ENCODE data around the gene DPAGT1. TPM values are rescaled to one million over a fixed set of nuclear protein-coding genes. Genes with fewer than 3 reads are reported as not detected.

The DPAGT1 gene
- total RNA-seq, 2 donors from 2014 or later: 49.4 to 51.9 TPM

DNA sequence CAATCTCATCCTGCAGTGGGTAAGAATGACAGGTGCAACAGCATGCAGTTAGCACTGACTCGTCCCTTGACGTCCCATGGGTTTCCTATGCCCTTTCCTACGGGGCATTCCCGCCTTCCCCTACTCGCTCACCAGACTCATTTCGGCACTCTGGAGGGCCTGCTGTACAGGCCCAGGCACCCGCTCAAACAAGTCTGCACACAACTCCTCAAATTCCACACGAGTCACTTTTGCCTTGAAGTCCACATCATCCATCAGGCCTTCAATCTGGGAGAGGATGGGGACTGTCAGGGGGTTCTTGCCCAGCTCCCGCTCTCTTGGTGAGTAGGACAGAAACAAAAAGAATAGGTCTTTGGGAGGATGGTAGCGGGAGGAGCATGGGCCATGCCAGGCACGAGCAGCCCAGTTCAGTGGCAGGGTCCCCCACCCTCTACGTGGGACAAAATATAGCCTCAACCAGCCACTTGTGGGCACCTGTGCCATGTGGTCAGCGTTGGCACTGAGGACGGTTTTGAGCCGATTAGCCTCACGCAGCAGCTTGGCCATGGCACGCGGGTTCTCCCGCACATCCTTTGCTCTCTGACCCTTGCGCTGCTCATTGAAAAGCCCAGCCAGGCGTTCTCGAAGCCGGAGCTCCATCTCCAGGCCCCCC is 49.4 kb downstream of the DPAGT1 start:
- Histone ChIP-seq H3K27ac (ENCODE audit: low read depth, low read length) (no peak overlapping the region), H3K9ac (ENCODE audit: extremely low read depth, low read length, poor library complexity, severe bottlenecking) (no peak overlapping the region), H3K4me3 (ENCODE audit: low read length) (no peak overlapping the region), H3K4me1 (ENCODE audit: control insufficient read depth, insufficient read depth, low read length) (no peaks in the 10 kb centered on the region), H3K27me3 (ENCODE audit: control insufficient read depth, insufficient read depth, low read length, poor library complexity, severe bottlenecking) (no peaks in the 10 kb centered on the region), H3K9me3 (ENCODE audit: control insufficient read depth, low read length) (no peaks in the 10 kb centered on the region), H3K36me3 (ENCODE audit: control insufficient read depth, insufficient read depth, low read length) (peaks cover 84% of the 10 kb centered on the region)
- no peak for DNase-seq
- H3K27me3 Mint-ChIP-seq (ENCODE audit: insufficient read depth): no peaks in the 10 kb centered on the region
- no peaks in the 10 kb centered on the region for H3K9me3 Mint-ChIP-seq
- no peak overlapping the region for H3K4me3 Mint-ChIP-seq
- TF ChIP-seq, protein P1, sequence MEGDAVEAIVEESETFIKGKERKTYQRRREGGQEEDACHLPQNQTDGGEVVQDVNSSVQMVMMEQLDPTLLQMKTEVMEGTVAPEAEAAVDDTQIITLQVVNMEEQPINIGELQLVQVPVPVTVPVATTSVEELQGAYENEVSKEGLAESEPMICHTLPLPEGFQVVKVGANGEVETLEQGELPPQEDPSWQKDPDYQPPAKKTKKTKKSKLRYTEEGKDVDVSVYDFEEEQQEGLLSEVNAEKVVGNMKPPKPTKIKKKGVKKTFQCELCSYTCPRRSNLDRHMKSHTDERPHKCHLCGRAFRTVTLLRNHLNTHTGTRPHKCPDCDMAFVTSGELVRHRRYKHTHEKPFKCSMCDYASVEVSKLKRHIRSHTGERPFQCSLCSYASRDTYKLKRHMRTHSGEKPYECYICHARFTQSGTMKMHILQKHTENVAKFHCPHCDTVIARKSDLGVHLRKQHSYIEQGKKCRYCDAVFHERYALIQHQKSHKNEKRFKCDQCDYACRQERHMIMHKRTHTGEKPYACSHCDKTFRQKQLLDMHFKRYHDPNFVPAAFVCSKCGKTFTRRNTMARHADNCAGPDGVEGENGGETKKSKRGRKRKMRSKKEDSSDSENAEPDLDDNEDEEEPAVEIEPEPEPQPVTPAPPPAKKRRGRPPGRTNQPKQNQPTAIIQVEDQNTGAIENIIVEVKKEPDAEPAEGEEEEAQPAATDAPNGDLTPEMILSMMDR (conservative IDR thresholded peaks at IDR 0.05): no peak
- H3K27ac Mint-ChIP-seq: no peak overlapping the region
- peaks cover 8% of the 10 kb centered on the region for H3K4me1 Mint-ChIP-seq
- H3K36me3 Mint-ChIP-seq (ENCODE audit: low read depth): peaks cover 83% of the 10 kb centered on the region
- WGBS, 2 experiments (ENCODE audit: insufficient coverage in 1 of 2, insufficient read length in 1 of 2): 94 to 96% methylated on average over 19 to 23 of the region's 23 CpGs

DNA sequence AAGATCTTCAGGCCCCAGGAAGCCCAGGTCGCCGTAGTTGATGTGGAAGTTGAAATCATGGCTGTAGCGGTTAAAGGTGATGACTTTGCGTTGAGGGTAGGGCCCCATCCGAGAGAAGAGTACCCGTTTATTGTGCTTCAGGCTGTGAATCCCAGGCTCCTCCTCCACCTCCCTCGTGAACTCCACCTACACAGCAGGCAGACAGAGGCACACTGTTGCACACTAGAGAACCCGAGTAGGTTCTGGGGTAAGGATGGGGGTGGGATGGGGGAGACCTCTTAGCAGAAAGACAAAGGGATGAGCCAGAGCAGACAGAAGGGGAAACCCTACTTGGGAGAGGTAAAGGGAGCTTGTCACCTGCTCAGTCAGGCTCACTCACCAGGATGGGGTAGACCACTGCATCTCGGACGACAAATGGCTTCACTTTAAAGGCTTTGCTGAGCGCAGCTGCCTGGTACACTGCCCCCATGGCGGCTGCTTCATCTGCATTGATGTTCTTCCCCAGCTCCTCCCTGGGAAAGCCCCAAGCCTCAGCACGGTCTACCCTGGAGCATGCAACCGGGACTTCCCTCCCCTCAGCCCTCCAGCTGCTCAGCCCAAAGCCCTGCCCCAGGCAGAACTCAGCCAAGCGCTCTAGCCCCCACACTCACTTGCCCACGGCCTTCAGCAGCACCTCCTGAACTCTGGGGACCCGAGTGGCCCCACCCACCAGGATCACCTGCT is 50.1 kb downstream of the DPAGT1 start:
- Histone ChIP-seq H3K27ac (ENCODE audit: low read depth, low read length) (no peak overlapping the region), H3K9ac (ENCODE audit: extremely low read depth, low read length, poor library complexity, severe bottlenecking) (no peak overlapping the region), H3K36me3 (ENCODE audit: control insufficient read depth, insufficient read depth, low read length) (peaks cover 91% of the 10 kb centered on the region), H3K9me3 (ENCODE audit: control insufficient read depth, low read length) (no peaks in the 10 kb centered on the region), H3K4me3 (ENCODE audit: low read length) (no peak overlapping the region), H3K4me1 (ENCODE audit: control insufficient read depth, insufficient read depth, low read length) (no peaks in the 10 kb centered on the region), H3K27me3 (ENCODE audit: control insufficient read depth, insufficient read depth, low read length, poor library complexity, severe bottlenecking) (no peaks in the 10 kb centered on the region)
- WGBS, 2 experiments (ENCODE audit: insufficient coverage in 1 of 2, insufficient read length in 1 of 2): 94 to 96% methylated on average over 11 to 17 of the region's 17 CpGs
- no peak overlapping the region for H3K27ac Mint-ChIP-seq
- no peak for DNase-seq
- no peaks in the 10 kb centered on the region for H3K27me3 Mint-ChIP-seq (ENCODE audit: insufficient read depth)
- TF ChIP-seq, protein P1 (conservative IDR thresholded peaks at IDR 0.05): no peak
- H3K36me3 Mint-ChIP-seq (ENCODE audit: low read depth): peaks cover 90% of the 10 kb centered on the region
- no peaks in the 10 kb centered on the region for H3K9me3 Mint-ChIP-seq
- no peak overlapping the region for H3K4me3 Mint-ChIP-seq
- H3K4me1 Mint-ChIP-seq: peaks cover 8% of the 10 kb centered on the region

DNA sequence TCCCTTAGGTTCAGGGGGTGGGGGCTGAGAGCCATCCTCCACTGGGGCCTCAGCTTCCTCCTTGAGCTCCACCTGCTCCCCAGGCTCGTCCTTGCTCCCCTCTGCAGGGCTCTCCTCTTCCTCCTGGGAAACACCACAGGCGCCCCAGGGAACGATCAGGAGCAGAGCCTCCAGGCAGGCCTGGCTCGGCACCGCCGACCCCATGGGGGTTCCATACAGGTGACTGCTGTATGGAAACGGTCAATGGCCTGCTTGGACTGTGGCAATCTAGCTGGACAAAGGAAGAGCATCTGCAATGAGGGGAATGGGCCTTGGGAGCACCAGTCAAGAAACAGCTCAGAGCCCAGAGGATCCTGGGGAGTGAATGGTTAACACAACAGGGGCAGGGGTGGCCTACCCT is 52.6 kb downstream of the DPAGT1 start:
- Histone ChIP-seq H3K36me3 (ENCODE audit: control insufficient read depth, insufficient read depth, low read length) (peaks cover 99% of the 10 kb centered on the region), H3K4me1 (ENCODE audit: control insufficient read depth, insufficient read depth, low read length) (no peaks in the 10 kb centered on the region), H3K9me3 (ENCODE audit: control insufficient read depth, low read length) (no peaks in the 10 kb centered on the region), H3K27me3 (ENCODE audit: control insufficient read depth, insufficient read depth, low read length, poor library complexity, severe bottlenecking) (no peaks in the 10 kb centered on the region), H3K27ac (ENCODE audit: low read depth, low read length) (no peak overlapping the region), H3K4me3 (ENCODE audit: low read length) (no peak overlapping the region), H3K9ac (ENCODE audit: extremely low read depth, low read length, poor library complexity, severe bottlenecking) (no peak overlapping the region)
- 94 to 96% methylated on average over 4 to 7 of the region's 7 CpGs for WGBS, 2 experiments (ENCODE audit: insufficient coverage in 1 of 2, insufficient read length in 1 of 2)
- no peaks in the 10 kb centered on the region for H3K9me3 Mint-ChIP-seq
- H3K27me3 Mint-ChIP-seq (ENCODE audit: insufficient read depth): no peaks in the 10 kb centered on the region
- H3K4me3 Mint-ChIP-seq: no peak overlapping the region
- H3K36me3 Mint-ChIP-seq (ENCODE audit: low read depth): peaks cover 93% of the 10 kb centered on the region
- no peak for DNase-seq
- TF ChIP-seq, protein P1 (conservative IDR thresholded peaks at IDR 0.05): no peak
- no peak overlapping the region for H3K27ac Mint-ChIP-seq
- peaks cover 9% of the 10 kb centered on the region for H3K4me1 Mint-ChIP-seq
